ENCODE data around the gene AOC2.
"Not testable (repeated sequence)": the region's sequence is repeated elsewhere in the genome, so short reads cannot be mapped to it uniquely, and the experiment has no call there.

Gene AOC2

DNA sequence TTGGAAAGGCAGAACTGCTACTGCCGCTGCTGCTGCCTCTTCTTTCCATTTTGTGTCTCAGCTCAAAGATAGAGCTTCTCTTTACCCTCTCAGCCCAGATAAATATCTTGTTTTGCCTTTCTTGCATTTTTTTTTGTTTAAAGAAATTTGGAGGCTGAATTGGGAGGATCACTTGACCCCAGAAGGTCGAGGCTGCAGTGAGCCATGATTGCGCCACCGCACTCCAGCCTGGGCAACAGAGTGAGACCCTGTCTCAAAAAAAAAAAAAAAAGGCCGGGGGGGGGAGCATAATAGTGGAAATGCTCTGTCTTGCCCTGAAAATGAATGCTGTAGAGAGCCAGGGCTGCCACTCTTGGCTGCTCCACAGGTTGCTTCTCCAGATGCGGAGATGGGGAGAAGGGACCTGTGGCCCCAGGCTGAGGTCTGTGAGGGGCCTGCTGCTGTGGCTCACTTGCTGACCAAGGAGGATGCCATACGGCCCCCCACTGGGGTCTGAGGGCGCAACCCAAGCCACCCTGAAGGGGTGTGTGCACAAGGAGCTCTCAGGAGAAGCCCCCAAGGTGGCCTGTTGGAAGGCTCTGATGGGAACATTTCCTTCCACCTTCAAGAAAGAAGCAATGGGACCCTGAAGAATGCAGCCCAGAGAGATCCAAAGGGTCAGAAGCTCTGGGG, 34.7 kb downstream of the AOC2 start:
- H3K27me3 ChIP-seq (ENCODE audit: insufficient read depth, poor library complexity, severe bottlenecking), result peaks cover 2% of the 10 kb centered on the region
- TF ChIP-seq, protein P1, sequence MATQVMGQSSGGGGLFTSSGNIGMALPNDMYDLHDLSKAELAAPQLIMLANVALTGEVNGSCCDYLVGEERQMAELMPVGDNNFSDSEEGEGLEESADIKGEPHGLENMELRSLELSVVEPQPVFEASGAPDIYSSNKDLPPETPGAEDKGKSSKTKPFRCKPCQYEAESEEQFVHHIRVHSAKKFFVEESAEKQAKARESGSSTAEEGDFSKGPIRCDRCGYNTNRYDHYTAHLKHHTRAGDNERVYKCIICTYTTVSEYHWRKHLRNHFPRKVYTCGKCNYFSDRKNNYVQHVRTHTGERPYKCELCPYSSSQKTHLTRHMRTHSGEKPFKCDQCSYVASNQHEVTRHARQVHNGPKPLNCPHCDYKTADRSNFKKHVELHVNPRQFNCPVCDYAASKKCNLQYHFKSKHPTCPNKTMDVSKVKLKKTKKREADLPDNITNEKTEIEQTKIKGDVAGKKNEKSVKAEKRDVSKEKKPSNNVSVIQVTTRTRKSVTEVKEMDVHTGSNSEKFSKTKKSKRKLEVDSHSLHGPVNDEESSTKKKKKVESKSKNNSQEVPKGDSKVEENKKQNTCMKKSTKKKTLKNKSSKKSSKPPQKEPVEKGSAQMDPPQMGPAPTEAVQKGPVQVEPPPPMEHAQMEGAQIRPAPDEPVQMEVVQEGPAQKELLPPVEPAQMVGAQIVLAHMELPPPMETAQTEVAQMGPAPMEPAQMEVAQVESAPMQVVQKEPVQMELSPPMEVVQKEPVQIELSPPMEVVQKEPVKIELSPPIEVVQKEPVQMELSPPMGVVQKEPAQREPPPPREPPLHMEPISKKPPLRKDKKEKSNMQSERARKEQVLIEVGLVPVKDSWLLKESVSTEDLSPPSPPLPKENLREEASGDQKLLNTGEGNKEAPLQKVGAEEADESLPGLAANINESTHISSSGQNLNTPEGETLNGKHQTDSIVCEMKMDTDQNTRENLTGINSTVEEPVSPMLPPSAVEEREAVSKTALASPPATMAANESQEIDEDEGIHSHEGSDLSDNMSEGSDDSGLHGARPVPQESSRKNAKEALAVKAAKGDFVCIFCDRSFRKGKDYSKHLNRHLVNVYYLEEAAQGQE (IDR thresholded peaks at IDR 0.05; ENCODE audit: insufficient replicate concordance, low read depth), result no peak
- TF ChIP-seq POLR2AphosphoS5 (IDR thresholded peaks at IDR 0.05; ENCODE audit: low read depth) (no peak), GABPA (IDR thresholded peaks at IDR 0.05; ENCODE audit: low read depth) (no peak), SPI1 (IDR thresholded peaks at IDR 0.05; ENCODE audit: borderline replicate concordance, low read depth) (no peak)
- TF ChIP-seq, protein P2, sequence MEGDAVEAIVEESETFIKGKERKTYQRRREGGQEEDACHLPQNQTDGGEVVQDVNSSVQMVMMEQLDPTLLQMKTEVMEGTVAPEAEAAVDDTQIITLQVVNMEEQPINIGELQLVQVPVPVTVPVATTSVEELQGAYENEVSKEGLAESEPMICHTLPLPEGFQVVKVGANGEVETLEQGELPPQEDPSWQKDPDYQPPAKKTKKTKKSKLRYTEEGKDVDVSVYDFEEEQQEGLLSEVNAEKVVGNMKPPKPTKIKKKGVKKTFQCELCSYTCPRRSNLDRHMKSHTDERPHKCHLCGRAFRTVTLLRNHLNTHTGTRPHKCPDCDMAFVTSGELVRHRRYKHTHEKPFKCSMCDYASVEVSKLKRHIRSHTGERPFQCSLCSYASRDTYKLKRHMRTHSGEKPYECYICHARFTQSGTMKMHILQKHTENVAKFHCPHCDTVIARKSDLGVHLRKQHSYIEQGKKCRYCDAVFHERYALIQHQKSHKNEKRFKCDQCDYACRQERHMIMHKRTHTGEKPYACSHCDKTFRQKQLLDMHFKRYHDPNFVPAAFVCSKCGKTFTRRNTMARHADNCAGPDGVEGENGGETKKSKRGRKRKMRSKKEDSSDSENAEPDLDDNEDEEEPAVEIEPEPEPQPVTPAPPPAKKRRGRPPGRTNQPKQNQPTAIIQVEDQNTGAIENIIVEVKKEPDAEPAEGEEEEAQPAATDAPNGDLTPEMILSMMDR (IDR thresholded peaks at IDR 0.05; ENCODE audit: insufficient read depth, low read length), result no peak
- H3K27ac ChIP-seq (replicated peaks), result no peak overlapping the region
- DNase-seq (ENCODE audit: low read depth in 1 of 2, low spot score in 1 of 2), result no peak
- H3K4me3 ChIP-seq (replicated peaks; ENCODE audit: insufficient read depth, low read length), result no peak overlapping the region

DNA sequence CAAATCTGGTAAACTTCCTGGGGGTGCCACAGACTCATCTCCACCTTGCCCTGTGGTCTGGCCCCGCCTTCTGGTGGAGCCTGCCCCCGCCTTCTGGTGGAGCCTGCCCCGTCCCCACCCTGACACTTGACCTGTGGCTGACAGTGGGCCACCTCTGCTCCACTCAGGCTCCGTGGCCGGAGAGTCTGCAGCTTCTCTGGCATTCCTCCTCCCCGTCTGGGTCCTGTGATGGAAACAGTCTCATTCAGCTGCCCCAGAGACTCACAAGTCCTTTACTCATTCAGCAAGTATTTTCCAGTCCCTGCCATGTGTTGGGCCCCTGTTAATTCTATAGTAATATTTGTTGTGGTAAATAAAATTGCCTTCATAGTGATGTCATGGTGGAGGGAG, 35.2 kb downstream of the AOC2 start:
- no peak overlapping the region for H3K27ac ChIP-seq (replicated peaks)
- no peak overlapping the region for H3K4me3 ChIP-seq (replicated peaks; ENCODE audit: insufficient read depth, low read length)
- peaks cover 2% of the 10 kb centered on the region for H3K27me3 ChIP-seq (ENCODE audit: insufficient read depth, poor library complexity, severe bottlenecking)
- DNase-seq (ENCODE audit: low read depth in 1 of 2, low spot score in 1 of 2), result no peak
- TF ChIP-seq SPI1 (IDR thresholded peaks at IDR 0.05; ENCODE audit: borderline replicate concordance, low read depth), result no peak
- TF ChIP-seq, protein P1 (IDR thresholded peaks at IDR 0.05; ENCODE audit: insufficient replicate concordance, low read depth), result no peak
- no peak for TF ChIP-seq POLR2AphosphoS5 (IDR thresholded peaks at IDR 0.05; ENCODE audit: low read depth)
- TF ChIP-seq, protein P2 (IDR thresholded peaks at IDR 0.05; ENCODE audit: insufficient read depth, low read length), result no peak
- no peak for TF ChIP-seq GABPA (IDR thresholded peaks at IDR 0.05; ENCODE audit: low read depth)

DNA sequence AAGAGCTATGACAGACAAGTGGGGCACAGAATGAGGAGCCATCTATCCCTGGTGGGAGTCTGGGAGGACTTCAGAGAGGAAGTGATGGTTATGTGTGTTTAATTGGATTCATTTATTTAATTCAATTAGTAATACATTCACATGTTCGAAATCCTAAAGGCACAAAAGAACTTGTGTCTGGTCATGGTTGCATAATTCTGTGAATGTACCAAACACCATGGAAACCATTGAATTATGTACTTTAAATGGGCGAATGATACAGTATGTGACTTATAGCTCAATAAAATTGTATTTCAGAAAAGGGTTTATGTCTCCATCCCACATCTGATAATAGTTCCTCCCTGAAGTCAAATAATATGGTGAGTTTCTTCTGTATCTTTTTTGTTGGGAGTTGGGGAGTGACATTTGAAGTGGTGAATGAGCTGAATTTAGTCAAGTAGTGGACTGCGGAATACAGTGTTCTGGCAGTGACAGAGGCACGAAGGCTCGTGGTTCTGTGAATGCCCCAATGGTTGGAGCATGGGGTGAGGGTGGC, 36.5 kb downstream of the AOC2 start:
- DNase-seq (ENCODE audit: low read depth in 1 of 2, low spot score in 1 of 2), result no peak
- Histone ChIP-seq H3K4me3 (replicated peaks; ENCODE audit: insufficient read depth, low read length) (no peak overlapping the region), H3K27me3 (ENCODE audit: insufficient read depth, poor library complexity, severe bottlenecking) (peaks cover 2% of the 10 kb centered on the region), H3K27ac (replicated peaks) (no peak overlapping the region)
- TF ChIP-seq POLR2AphosphoS5 (IDR thresholded peaks at IDR 0.05; ENCODE audit: low read depth) (no peak), GABPA (IDR thresholded peaks at IDR 0.05; ENCODE audit: low read depth) (no peak), SPI1 (IDR thresholded peaks at IDR 0.05; ENCODE audit: borderline replicate concordance, low read depth) (no peak)
- TF ChIP-seq, protein P2 (IDR thresholded peaks at IDR 0.05; ENCODE audit: insufficient read depth, low read length), result no peak
- TF ChIP-seq, protein P1 (IDR thresholded peaks at IDR 0.05; ENCODE audit: insufficient replicate concordance, low read depth), result no peak

DNA sequence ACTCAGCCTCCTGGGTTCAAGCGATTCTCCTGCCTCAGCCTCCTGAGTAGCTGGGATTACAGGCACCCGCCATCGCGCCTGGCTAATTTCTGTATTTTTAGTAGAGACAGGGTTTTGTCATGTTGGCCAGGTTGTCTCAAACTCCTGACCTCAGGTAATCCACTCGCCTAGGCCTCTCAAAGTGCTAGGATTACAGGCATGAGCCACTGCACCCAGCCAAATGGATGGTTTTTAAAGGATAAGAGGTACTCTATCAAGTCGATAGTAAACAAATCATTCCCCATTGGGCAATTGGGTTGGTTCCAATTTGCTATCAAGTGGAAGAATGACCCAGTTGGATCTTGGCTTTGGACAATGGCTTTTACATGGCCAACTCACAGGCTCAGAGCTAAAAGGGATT, 37.3 kb downstream of the AOC2 start:
- DNase-seq (ENCODE audit: low read depth in 1 of 2, low spot score in 1 of 2); H3K27ac ChIP-seq (replicated peaks); H3K27me3 ChIP-seq (ENCODE audit: insufficient read depth, poor library complexity, severe bottlenecking); H3K4me3 ChIP-seq (replicated peaks; ENCODE audit: insufficient read depth, low read length): not testable (repeated sequence)

All from HL-60 (cell line).